ENCODE results near the gene GOLGA8T.
"Not testable (repeated sequence)": the region's sequence is repeated elsewhere in the genome, so short reads cannot be mapped to it uniquely, and the experiment has no call there.

GRCh38 chr15:30179814-30180213 lies 45.0 kb downstream of the GOLGA8T start:
- TF ChIP-seq CTCF, POLR2A (IDR thresholded peaks at IDR 0.05): not testable (repeated sequence)
